ENCODE results near the gene IFNG-AS1.

DNA sequence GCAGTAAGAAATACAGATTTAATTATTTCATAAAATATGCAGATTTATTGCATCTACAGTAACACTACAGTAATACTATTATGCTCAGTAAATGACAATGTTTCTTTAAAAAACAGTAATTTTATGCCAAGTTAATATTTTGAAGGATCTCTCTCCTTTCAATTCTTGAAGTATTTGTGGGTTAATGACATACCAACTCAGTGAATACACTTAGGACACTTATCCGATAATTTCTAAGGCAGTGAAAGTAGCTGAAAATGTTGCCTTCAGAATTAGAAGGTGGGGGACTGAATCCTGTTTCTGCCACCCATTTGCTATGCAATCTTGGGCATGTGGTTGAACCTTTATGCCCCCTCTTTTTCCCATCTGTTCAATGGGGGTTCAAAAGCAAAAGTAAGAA, 24.8 kb upstream of the IFNG-AS1 start:
- TF ChIP-seq, protein P1, sequence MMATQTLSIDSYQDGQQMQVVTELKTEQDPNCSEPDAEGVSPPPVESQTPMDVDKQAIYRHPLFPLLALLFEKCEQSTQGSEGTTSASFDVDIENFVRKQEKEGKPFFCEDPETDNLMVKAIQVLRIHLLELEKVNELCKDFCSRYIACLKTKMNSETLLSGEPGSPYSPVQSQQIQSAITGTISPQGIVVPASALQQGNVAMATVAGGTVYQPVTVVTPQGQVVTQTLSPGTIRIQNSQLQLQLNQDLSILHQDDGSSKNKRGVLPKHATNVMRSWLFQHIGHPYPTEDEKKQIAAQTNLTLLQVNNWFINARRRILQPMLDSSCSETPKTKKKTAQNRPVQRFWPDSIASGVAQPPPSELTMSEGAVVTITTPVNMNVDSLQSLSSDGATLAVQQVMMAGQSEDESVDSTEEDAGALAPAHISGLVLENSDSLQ (IDR thresholded peaks at IDR 0.05), result no peak
- TF ChIP-seq ELF4 (IDR thresholded peaks at IDR 0.05) (no peak), CTBP1 (IDR thresholded peaks at IDR 0.05; ENCODE audit: borderline replicate concordance) (no peak), FOXM1 (IDR thresholded peaks at IDR 0.05; ENCODE audit: borderline replicate concordance) (no peak), FOXK2 (IDR thresholded peaks at IDR 0.05) (no peak), ARNT (IDR thresholded peaks at IDR 0.05) (no peak), SUZ12 (IDR thresholded peaks at IDR 0.05) (no peak), BHLHE40 (IDR thresholded peaks at IDR 0.05; ENCODE audit: borderline replicate concordance) (no peak), ZNF384 (IDR thresholded peaks at IDR 0.05) (no peak), SP1 (IDR thresholded peaks at IDR 0.05) (no peak), L3MBTL2 (conservative IDR thresholded peaks at IDR 0.05) (no peak)

All from HEK293T (cell line).